ENCODE measurements around the gene ZNF664.

- TF ChIP-seq CTCF (IDR thresholded peaks at IDR 0.05) = no peak
- no peak for TF ChIP-seq POLR2A (IDR thresholded peaks at IDR 0.05)
- no peak for TF ChIP-seq EP300 (IDR thresholded peaks at IDR 0.05)
- TF ChIP-seq POLR2AphosphoS5 (IDR thresholded peaks at IDR 0.05) = no peak
Observed at GRCh38 chr12:123928274-123928865, 44.6 kb upstream of the ZNF664 start.
